Nephron (organoid): ENCODE measurements around the gene INTS1.
"Not testable (repeated sequence)": the region's sequence is repeated elsewhere in the genome, so short reads cannot be mapped to it uniquely, and the experiment has no call there.

Experiments
- H3K27ac Mint-ChIP-seq, 3 experiments: 2 replicates each; pipeline ENCODE4 v1.8.0; 2020; ENCODE audit warnings: mixed read lengths in 3 of 3, mild to moderate bottlenecking in 2 of 3, moderate library complexity in 1 of 3
- H3K27me3 Mint-ChIP-seq: 2 replicates; pipeline ENCODE4 v1.8.0; 2021; ENCODE audit warnings: low read depth, mild to moderate bottlenecking, moderate library complexity, mixed read lengths
- H3K36me3 Mint-ChIP-seq: 2 replicates; pipeline ENCODE4 v1.8.0; 2020; ENCODE audit warnings: low read depth, mixed read lengths
- H3K4me1 Mint-ChIP-seq: 2 replicates; pipeline ENCODE4 v1.8.0; 2020; ENCODE audit warnings: mixed read lengths
- H3K4me3 Mint-ChIP-seq, 3 experiments: 2 replicates each; pipeline ENCODE4 v1.8.0; 2020; ENCODE audit warnings: mild to moderate bottlenecking in 3 of 3, mixed read lengths in 3 of 3, moderate library complexity in 2 of 3
- H3K9me3 Mint-ChIP-seq: 2 replicates; pipeline ENCODE4 v1.8.0; 2020; ENCODE audit warnings: mixed read lengths
- CTCF ChIP-seq, 3 experiments: fragments of 200-600 bp; sonication (generic); IDR thresholded peaks; one replicate each; pipeline ENCODE4 v1.5.0; 2021; ENCODE audit warnings: antibody characterized with exemption in 3 of 3; ENCODE audit not compliant: unreplicated experiment in 3 of 3

The INTS1 gene

GRCh38 chr7:1445341-1445740 is 58.8 kb downstream of the INTS1 start:
- no peak overlapping the region for H3K4me3 Mint-ChIP-seq
- H3K36me3 Mint-ChIP-seq, result no peaks in the 10 kb centered on the region
- H3K27ac Mint-ChIP-seq, result no peak overlapping the region
- no peaks in the 10 kb centered on the region for H3K9me3 Mint-ChIP-seq
- TF ChIP-seq CTCF (IDR thresholded peaks at IDR 0.05; ENCODE audit: unreplicated experiment in 3 of 3), result no peak
- no peaks in the 10 kb centered on the region for H3K4me1 Mint-ChIP-seq
- H3K27me3 Mint-ChIP-seq, result no peaks in the 10 kb centered on the region

DNA sequence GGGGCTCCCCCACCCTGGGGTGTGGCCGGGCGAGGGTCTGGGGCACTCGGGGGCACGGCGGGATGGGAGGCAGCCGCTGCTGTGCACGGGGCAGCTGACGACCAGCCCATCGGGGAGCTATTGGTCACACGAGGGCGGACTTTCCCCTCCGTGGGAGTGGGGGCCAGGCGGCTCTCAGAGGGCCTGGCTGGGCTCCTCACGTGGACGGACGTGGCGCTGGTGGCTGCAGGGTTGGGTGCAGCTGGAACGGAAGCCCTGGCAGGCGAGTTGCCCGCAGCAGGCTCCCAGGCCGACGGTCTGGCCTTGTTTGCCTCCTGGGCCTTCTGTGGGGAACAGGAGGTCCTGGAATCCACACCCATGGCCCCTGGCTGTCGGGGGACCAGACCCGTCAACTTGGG is 59.3 kb downstream of the INTS1 start:
- no peaks in the 10 kb centered on the region for H3K27me3 Mint-ChIP-seq
- no peak for TF ChIP-seq CTCF (IDR thresholded peaks at IDR 0.05; ENCODE audit: unreplicated experiment in 3 of 3)
- no peak overlapping the region for H3K27ac Mint-ChIP-seq
- H3K4me1 Mint-ChIP-seq, result no peaks in the 10 kb centered on the region
- no peaks in the 10 kb centered on the region for H3K9me3 Mint-ChIP-seq
- no peak overlapping the region for H3K4me3 Mint-ChIP-seq
- H3K36me3 Mint-ChIP-seq, result no peaks in the 10 kb centered on the region

DNA sequence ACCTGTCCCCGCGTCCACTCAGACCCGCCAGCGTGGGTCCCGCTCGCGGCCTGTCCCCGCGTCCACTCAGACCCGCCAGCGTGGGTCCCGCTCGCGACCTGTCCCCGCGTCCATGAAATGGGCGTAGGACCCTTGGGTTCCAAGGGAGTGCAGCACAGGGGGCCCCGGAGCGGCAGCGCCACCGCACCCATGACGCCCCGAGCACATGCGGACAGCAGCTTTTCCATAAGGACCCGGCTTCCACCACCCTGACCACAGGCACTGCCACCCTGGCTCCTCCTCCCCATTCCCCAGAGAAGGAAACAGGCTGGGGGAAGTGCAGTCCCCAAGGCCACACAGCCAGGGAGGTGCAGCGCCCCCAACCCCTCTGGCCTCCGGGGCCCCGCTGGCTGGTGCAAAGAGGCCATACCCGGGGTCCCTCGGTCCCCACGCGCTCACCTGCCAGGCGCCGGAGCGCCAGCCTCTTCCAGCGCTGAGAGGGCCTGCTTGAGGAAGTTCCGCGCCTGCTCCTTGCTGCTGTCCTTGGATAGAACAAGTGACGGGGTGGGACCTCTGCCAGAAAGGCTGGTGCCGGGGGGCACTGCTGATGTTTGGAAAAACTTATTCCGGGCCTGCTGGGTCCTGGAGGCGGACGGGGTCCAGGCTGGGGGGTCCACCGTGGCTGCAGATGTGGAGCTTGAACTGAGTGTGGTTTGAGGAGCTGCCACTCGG is 59.8 kb downstream of the INTS1 start:
- H3K27ac Mint-ChIP-seq, result no peak overlapping the region
- no peaks in the 10 kb centered on the region for H3K9me3 Mint-ChIP-seq
- TF ChIP-seq CTCF (IDR thresholded peaks at IDR 0.05; ENCODE audit: unreplicated experiment in 3 of 3), result no peak
- H3K4me1 Mint-ChIP-seq, result no peaks in the 10 kb centered on the region
- no peak overlapping the region for H3K4me3 Mint-ChIP-seq
- H3K36me3 Mint-ChIP-seq, result no peaks in the 10 kb centered on the region
- H3K27me3 Mint-ChIP-seq, result no peaks in the 10 kb centered on the region

DNA sequence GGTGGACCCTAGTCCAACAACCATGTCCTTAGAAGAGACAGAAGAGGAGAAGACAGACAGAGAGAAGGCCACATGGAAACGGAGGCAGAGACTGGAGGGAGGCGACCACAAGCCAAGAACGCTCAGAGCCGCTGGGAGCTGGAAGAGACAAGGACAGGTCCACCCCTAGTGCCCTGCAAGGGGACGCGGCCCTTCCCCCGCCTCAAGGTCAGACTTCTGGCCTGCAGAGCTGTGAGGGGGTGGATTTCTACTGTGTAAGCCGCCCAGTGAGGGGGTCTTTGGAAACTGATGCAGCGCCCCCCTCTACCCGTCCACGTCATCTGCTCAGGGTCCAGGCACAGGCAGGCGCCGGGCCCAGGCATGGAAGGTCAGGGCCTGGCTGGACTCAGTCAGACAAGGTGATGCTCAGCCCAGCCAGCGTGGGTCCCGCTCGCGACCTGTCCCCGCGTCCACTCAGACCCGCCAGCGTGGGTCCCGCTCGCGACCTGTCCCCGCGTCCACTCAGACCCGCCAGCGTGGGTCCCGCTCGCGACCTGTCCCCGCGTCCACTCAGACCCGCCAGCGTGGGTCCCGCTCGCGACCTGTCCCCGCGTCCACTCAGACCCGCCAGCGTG is 60.5 kb downstream of the INTS1 start:
- not testable (repeated sequence) for H3K4me1 Mint-ChIP-seq, H3K36me3 Mint-ChIP-seq, H3K4me3 Mint-ChIP-seq, H3K27me3 Mint-ChIP-seq, H3K9me3 Mint-ChIP-seq
- H3K27ac Mint-ChIP-seq, result peak overlapping the region in 1 of 3 experiments; percentile 34

- Mint-ChIP-seq H3K36me3 (no peaks in the 10 kb centered on the region), H3K4me1 (no peaks in the 10 kb centered on the region), H3K9me3 (no peaks in the 10 kb centered on the region), H3K27ac (no peak overlapping the region), H3K4me3 (no peak overlapping the region), H3K27me3 (no peaks in the 10 kb centered on the region)
- no peak for TF ChIP-seq CTCF (IDR thresholded peaks at IDR 0.05; ENCODE audit: unreplicated experiment in 3 of 3)
Observed at GRCh38 chr7:1442355-1443124, 61.6 kb downstream of the INTS1 start.

DNA sequence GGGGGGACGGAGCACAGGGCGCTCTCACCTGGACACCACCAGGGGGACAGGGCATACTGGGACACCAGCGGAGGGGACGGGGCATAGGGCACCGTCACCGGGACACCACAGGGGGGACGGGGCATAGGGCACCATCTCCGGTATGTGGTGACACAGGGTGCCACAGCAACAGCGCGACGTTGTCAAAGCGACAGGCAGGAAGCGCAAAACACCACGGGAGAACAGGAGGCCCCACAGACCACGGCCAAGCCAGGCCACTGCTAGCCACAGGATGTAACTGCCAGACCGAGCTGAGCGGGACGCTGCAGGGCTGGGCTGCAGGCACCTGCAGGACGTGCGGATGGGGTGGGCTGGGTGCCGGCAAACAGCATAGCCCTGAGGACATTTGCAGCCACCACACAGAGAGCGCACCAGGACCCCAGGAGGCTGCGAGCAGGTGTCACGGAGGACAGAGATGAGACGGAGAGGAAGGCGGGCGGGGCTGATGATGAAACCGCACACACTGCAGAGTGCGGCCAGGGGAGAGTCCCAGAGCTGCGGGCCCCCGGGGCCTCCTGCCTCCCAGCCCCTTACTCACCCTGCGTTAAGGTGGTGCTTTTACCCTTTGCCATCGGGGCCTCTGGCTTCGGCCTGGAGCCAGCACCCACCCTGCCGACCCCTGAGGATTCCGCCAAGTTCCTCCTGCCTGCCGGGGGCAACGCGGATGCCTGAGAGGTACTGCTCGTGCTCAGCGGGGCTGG is 62.4 kb downstream of the INTS1 start:
- H3K4me1 Mint-ChIP-seq, result no peaks in the 10 kb centered on the region
- no peaks in the 10 kb centered on the region for H3K36me3 Mint-ChIP-seq
- no peak for TF ChIP-seq CTCF (IDR thresholded peaks at IDR 0.05; ENCODE audit: unreplicated experiment in 3 of 3)
- no peak overlapping the region for H3K4me3 Mint-ChIP-seq
- no peak overlapping the region for H3K27ac Mint-ChIP-seq
- no peaks in the 10 kb centered on the region for H3K27me3 Mint-ChIP-seq
- no peaks in the 10 kb centered on the region for H3K9me3 Mint-ChIP-seq
